ENCODE measurements around the gene SFTPB. TPM values are rescaled to one million over a fixed set of nuclear protein-coding genes. Genes with fewer than 3 reads are reported as not detected.

The SFTPB gene
- total RNA-seq, 2 experiments from 2014 or later, result not detected

DNA sequence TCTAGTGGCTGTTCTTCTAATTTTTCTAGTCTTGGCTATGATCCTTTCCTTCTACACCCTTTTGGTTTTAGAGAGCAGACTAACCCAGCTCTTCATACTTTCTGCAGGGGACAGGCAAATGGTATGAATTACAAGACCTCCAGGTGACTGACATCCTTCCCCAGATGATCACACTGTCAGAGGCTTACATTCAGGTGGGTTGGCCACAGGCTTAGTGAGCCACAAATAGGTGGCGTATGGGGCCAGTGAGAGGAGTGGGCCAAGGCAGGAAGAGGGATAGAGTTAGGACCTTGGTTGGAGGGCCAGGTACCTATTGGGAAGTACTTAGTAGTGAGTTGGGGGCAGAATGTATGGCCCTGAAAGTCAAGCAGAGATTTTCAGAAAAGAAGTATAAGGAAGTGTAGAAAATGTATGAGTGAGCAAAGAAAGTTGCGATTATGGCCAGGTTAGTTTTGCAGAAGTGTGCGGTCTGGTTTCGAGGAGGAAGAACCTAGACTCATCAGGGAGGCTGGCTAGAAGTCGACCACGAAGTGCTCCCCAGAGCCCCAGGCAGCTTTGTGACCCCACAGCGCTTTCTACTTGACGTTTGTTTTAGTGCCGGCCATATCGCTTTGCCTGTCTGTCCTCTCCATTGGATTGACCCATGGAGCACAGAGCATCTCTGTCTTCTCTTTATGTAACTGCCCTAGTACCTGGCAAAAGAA lies 20.0 kb downstream of the SFTPB start:
- peaks cover 97% of the 10 kb centered on the region for H3K36me3 ChIP-seq (ENCODE audit: insufficient read depth, low read length)

DNA sequence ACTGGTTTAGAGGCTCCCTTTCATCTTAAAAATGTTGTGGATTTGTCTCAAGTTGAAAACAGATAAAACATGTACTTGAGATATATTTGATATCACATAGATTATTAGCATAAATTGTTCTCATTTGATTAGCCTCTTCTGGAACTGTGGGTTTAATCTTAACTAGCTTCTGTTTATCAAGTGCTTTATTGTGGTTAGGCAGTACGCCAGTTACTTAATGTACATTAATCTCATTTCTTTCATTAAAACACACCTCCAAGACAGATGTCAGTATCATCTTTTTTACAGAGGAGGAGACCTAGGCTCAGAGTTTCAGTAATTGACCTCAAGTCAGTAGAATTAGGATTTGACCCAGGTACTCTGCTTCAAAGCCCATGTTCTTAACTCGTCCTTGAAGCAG lies 21.8 kb downstream of the SFTPB start:
- no peak overlapping the region for H3K4me3 ChIP-seq (ENCODE audit: low read depth, low read length, poor library complexity, severe bottlenecking)
- no peak overlapping the region for H3K27ac ChIP-seq (ENCODE audit: low read depth, low read length, poor library complexity, severe bottlenecking)
- DNase-seq (ENCODE audit: low spot score), result no peak
- no peak for TF ChIP-seq EZH2phosphoT487 (IDR thresholded peaks at IDR 0.05; ENCODE audit: borderline replicate concordance, low read depth, low read length)
- TF ChIP-seq, protein P1, sequence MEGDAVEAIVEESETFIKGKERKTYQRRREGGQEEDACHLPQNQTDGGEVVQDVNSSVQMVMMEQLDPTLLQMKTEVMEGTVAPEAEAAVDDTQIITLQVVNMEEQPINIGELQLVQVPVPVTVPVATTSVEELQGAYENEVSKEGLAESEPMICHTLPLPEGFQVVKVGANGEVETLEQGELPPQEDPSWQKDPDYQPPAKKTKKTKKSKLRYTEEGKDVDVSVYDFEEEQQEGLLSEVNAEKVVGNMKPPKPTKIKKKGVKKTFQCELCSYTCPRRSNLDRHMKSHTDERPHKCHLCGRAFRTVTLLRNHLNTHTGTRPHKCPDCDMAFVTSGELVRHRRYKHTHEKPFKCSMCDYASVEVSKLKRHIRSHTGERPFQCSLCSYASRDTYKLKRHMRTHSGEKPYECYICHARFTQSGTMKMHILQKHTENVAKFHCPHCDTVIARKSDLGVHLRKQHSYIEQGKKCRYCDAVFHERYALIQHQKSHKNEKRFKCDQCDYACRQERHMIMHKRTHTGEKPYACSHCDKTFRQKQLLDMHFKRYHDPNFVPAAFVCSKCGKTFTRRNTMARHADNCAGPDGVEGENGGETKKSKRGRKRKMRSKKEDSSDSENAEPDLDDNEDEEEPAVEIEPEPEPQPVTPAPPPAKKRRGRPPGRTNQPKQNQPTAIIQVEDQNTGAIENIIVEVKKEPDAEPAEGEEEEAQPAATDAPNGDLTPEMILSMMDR (conservative IDR thresholded peaks at IDR 0.05; ENCODE audit: low read length), result no peak
- ChIA-PET POLR2A (no interaction called here), CTCF (ENCODE audit: unreplicated experiment) (interaction anchor here (1.3 kb wide), 1 partner anchor 9 kb away, joined by 3 read pairs; no protein-coding TSS in a partner anchor)
- intact Hi-C loops (cut with micrococcal nuclease; ENCODE audit: unreplicated experiment), result no loop called here
- no peaks in the 10 kb centered on the region for H3K79me2 ChIP-seq (ENCODE audit: insufficient read depth, low read depth, low read length)
- H3K4me1 ChIP-seq (ENCODE audit: insufficient read depth, low read length, poor library complexity, severe bottlenecking), result no peaks in the 10 kb centered on the region
- no peak overlapping the region for H2AFZ ChIP-seq (ENCODE audit: low read length)
- H3K36me3 ChIP-seq (ENCODE audit: insufficient read depth, low read length), result peaks cover 97% of the 10 kb centered on the region
- no peaks in the 10 kb centered on the region for H4K20me1 ChIP-seq (ENCODE audit: insufficient read depth, low read length)
- no peak overlapping the region for H3K4me2 ChIP-seq (ENCODE audit: low read length)
- no TSS peak for BruUV-seq (replicated peaks)
- H3K9me3 ChIP-seq (ENCODE audit: low read length), result no peaks in the 10 kb centered on the region
- no peaks in the 10 kb centered on the region for H3K9me2 ChIP-seq (ENCODE audit: insufficient read depth, low read length)

More for the DNA sequence above, 20.0 kb downstream of the SFTPB start:
- no peak for DNase-seq (ENCODE audit: low spot score)
- ChIA-PET CTCF (ENCODE audit: unreplicated experiment) (interaction anchor here (1.6 kb wide), 1 partner anchor 11 kb away, joined by 3 read pairs; no protein-coding TSS in a partner anchor), POLR2A (no interaction called here)
- H3K4me3 ChIP-seq (ENCODE audit: low read depth, low read length, poor library complexity, severe bottlenecking), result no peak overlapping the region
- H3K79me2 ChIP-seq (ENCODE audit: insufficient read depth, low read depth, low read length), result no peaks in the 10 kb centered on the region
- H2AFZ ChIP-seq (ENCODE audit: low read length), result no peak overlapping the region
- H3K27ac ChIP-seq (ENCODE audit: low read depth, low read length, poor library complexity, severe bottlenecking), result no peak overlapping the region
- H3K4me1 ChIP-seq (ENCODE audit: insufficient read depth, low read length, poor library complexity, severe bottlenecking), result no peaks in the 10 kb centered on the region
- BruUV-seq (replicated peaks), result no TSS peak
- intact Hi-C loops (cut with micrococcal nuclease; ENCODE audit: unreplicated experiment), result no loop called here
- H4K20me1 ChIP-seq (ENCODE audit: insufficient read depth, low read length), result no peaks in the 10 kb centered on the region
- H3K9me3 ChIP-seq (ENCODE audit: low read length), result no peaks in the 10 kb centered on the region
- no peak overlapping the region for H3K4me2 ChIP-seq (ENCODE audit: low read length)
- TF ChIP-seq EZH2phosphoT487 (IDR thresholded peaks at IDR 0.05; ENCODE audit: borderline replicate concordance, low read depth, low read length), result no peak
- TF ChIP-seq, protein P1 (conservative IDR thresholded peaks at IDR 0.05; ENCODE audit: low read length), result no peak
- H3K9me2 ChIP-seq (ENCODE audit: insufficient read depth, low read length), result no peaks in the 10 kb centered on the region

DNA sequence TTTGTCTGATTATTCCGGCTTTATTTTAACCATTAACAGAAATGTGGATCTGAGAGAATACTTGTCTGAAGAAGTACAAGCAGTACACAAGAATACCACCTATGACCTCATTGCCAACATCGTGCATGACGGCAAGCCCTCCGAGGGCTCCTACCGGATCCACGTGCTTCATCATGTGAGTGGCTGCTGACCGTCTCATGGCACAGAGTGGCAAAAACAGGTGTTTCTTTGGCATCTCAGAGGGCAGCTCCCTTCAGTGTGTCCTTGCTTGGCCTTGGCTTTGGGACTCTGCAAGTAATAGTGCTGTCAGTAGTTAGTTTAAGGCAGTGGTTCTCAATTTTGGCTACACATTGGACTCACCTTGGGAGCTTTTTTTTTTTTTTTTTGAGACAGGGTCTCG lies 23.1 kb downstream of the SFTPB start:
- ChIA-PET POLR2A (interaction anchor here (0.6 kb wide), 1 partner anchor 83 kb away, joined by 3 read pairs; no protein-coding TSS in a partner anchor), CTCF (ENCODE audit: unreplicated experiment) (interaction anchor here (1.3 kb wide), 1 partner anchor 8 kb away, joined by 3 read pairs; no protein-coding TSS in a partner anchor)
- TF ChIP-seq, protein P1 (conservative IDR thresholded peaks at IDR 0.05; ENCODE audit: low read length), result no peak
- no peak for TF ChIP-seq EZH2phosphoT487 (IDR thresholded peaks at IDR 0.05; ENCODE audit: borderline replicate concordance, low read depth, low read length)
- H3K9me3 ChIP-seq (ENCODE audit: low read length), result no peaks in the 10 kb centered on the region
- no peak overlapping the region for H3K4me2 ChIP-seq (ENCODE audit: low read length)
- H3K9me2 ChIP-seq (ENCODE audit: insufficient read depth, low read length), result no peaks in the 10 kb centered on the region
- no peaks in the 10 kb centered on the region for H3K4me1 ChIP-seq (ENCODE audit: insufficient read depth, low read length, poor library complexity, severe bottlenecking)
- DNase-seq (ENCODE audit: low spot score), result no peak
- no peaks in the 10 kb centered on the region for H4K20me1 ChIP-seq (ENCODE audit: insufficient read depth, low read length)
- no peaks in the 10 kb centered on the region for H3K79me2 ChIP-seq (ENCODE audit: insufficient read depth, low read depth, low read length)
- intact Hi-C loops (cut with micrococcal nuclease; ENCODE audit: unreplicated experiment), result no loop called here
- H3K4me3 ChIP-seq (ENCODE audit: low read depth, low read length, poor library complexity, severe bottlenecking), result no peak overlapping the region
- no TSS peak for BruUV-seq (replicated peaks)
- H3K27ac ChIP-seq (ENCODE audit: low read depth, low read length, poor library complexity, severe bottlenecking), result no peak overlapping the region
- H2AFZ ChIP-seq (ENCODE audit: low read length), result no peak overlapping the region
- peaks cover 98% of the 10 kb centered on the region for H3K36me3 ChIP-seq (ENCODE audit: insufficient read depth, low read length)
